ENCODE measurements around the gene FXN. TPM values are rescaled to one million over a fixed set of nuclear protein-coding genes. Genes with fewer than 3 reads are reported as not detected.

FXN gene
- total RNA-seq, 1 donor from 2014 or later, result 7.1 TPM

DNA sequence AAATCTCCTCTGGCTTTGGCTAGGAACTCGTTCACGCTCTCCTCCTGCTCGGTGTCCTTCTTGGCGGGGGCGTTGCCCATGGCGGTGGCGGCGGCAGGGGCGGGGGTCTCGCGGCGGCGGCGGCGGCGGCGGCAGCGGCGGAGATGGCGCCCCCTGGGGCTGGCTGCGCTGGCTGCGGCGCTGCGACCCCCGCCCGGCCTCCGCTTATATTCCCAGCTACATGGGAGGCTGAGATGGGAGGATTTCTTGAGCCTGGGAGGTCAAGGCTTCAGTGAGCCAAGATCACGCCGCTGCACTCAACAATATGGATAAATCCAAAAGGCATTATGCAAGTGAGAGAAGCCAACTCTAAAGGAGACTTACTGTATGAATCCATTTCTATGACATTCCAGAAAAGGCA is 21.5 kb upstream of the FXN start, which contains the start of gene PRKACG:
TSS of gene PRKACG (minus strand) at position 101 of the 400 bp plus-strand sequence. CDS start at position 80, 21 bp downstream.
- Mint-ChIP-seq H3K27ac (ENCODE audit: unreplicated experiment) (no peak within 1 kb of the TSS), H3K4me1 (ENCODE audit: low read depth, unreplicated experiment) (no peaks in the 10 kb centered on the region), H3K36me3 (ENCODE audit: unreplicated experiment) (no peaks in the 10 kb centered on the region), H3K4me3 (ENCODE audit: unreplicated experiment) (no peak within 1 kb of the TSS), H3K9me3 (ENCODE audit: unreplicated experiment) (peaks cover 1% of the 10 kb centered on the region), H3K27me3 (ENCODE audit: unreplicated experiment) (peaks cover 2% of the 10 kb centered on the region)
- TF ChIP-seq, protein P1, sequence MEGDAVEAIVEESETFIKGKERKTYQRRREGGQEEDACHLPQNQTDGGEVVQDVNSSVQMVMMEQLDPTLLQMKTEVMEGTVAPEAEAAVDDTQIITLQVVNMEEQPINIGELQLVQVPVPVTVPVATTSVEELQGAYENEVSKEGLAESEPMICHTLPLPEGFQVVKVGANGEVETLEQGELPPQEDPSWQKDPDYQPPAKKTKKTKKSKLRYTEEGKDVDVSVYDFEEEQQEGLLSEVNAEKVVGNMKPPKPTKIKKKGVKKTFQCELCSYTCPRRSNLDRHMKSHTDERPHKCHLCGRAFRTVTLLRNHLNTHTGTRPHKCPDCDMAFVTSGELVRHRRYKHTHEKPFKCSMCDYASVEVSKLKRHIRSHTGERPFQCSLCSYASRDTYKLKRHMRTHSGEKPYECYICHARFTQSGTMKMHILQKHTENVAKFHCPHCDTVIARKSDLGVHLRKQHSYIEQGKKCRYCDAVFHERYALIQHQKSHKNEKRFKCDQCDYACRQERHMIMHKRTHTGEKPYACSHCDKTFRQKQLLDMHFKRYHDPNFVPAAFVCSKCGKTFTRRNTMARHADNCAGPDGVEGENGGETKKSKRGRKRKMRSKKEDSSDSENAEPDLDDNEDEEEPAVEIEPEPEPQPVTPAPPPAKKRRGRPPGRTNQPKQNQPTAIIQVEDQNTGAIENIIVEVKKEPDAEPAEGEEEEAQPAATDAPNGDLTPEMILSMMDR (IDR thresholded peaks at IDR 0.05; ENCODE audit: partially characterized antibody, unreplicated experiment), result no peak
- no peak for DNase-seq

DNA sequence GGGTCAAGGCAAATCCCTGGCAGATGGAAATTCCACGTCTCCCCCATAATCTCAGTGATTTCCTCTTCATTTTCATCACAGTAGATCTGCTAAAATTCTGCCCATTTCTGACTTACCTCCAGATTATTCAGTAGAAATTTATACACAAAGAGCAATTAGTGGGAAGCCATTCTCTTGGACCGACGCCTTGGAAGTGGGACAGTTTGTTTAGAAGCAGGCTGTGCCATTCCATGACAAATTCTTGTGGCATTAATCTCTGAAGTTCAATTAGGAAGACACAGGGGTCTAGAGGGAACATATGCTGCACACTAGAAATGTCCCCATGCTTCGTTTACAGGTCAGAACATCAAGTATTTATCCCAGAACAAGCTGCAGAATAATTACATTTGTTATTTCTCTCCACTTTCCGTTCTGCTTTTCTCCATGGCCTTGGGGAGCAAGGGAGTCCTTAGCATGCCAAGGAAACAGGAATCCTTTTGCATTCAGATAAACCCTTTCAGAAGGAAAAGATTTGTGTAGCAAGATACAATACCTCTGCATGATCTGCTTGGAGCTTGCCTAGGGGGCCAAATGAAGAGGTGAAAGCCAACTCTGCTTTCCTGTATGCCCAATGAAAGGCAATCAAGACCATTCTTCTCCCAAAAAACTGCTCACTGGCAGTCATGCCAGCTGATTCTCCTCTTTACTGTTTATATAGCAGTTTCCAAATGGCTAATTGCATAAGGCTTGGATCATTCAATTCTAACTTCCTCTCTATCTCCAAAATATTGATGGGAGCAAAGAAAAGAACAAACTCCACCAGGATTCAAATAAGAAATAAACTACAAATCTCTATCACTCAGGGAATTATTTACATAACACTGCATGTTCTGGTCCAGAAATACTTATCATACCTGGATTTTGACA is 19.1 kb upstream of the FXN start:
- no peak for DNase-seq
- Mint-ChIP-seq H3K4me1 (ENCODE audit: low read depth, unreplicated experiment) (peaks cover 2% of the 10 kb centered on the region), H3K27ac (ENCODE audit: unreplicated experiment) (no peak overlapping the region), H3K27me3 (ENCODE audit: unreplicated experiment) (peaks cover 2% of the 10 kb centered on the region), H3K4me3 (ENCODE audit: unreplicated experiment) (no peak overlapping the region), H3K9me3 (ENCODE audit: unreplicated experiment) (peaks cover 1% of the 10 kb centered on the region), H3K36me3 (ENCODE audit: unreplicated experiment) (no peaks in the 10 kb centered on the region)
- TF ChIP-seq, protein P1 (IDR thresholded peaks at IDR 0.05; ENCODE audit: partially characterized antibody, unreplicated experiment), result no peak

DNA sequence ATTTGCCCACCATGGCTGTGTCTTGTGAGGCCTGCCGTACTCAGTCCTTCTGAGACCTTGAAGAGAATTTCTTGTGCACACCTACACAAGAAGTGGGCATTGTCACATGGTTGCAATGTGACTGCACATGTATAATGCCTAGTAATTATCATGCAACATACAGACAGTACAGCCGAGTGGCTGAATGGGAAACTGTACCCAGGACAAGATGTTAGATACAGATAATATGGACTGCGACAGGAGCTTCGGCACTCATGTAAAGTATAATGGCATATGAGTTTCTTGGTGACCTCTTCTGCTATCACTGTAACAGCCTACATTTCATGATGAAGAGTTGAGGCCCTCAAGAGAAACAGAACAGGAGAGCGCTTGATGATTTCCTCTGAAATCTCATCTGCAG is 16.8 kb upstream of the FXN start:
- H3K36me3 Mint-ChIP-seq (ENCODE audit: unreplicated experiment), result no peaks in the 10 kb centered on the region
- no peak for DNase-seq
- H3K4me3 Mint-ChIP-seq (ENCODE audit: unreplicated experiment), result no peak overlapping the region
- TF ChIP-seq, protein P1 (IDR thresholded peaks at IDR 0.05; ENCODE audit: partially characterized antibody, unreplicated experiment), result no peak
- peaks cover 1% of the 10 kb centered on the region for H3K9me3 Mint-ChIP-seq (ENCODE audit: unreplicated experiment)
- H3K27me3 Mint-ChIP-seq (ENCODE audit: unreplicated experiment), result peaks cover 2% of the 10 kb centered on the region
- peaks cover 2% of the 10 kb centered on the region for H3K4me1 Mint-ChIP-seq (ENCODE audit: low read depth, unreplicated experiment)
- no peak overlapping the region for H3K27ac Mint-ChIP-seq (ENCODE audit: unreplicated experiment)

DNA sequence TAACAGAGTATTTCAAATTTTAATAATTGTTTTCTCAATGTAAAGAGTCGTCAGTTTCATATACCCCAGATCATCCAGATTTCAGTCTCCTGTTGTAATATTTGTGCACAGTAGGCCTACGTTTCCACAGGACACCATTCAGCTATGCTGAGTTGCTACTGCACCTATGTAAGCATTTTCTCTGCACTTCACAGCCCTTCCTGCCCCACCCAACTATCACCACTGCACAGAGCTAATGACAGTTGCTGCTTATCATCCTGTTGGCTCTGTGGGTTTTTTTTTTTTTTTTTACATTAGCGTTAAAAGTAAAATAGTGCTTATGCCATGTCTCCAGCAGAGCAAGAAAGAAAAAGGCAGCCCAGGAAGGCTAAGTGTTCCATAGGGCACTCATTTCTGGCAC is 15.7 kb upstream of the FXN start:
- no peaks in the 10 kb centered on the region for H3K27me3 Mint-ChIP-seq (ENCODE audit: unreplicated experiment)
- H3K9me3 Mint-ChIP-seq (ENCODE audit: unreplicated experiment), result no peaks in the 10 kb centered on the region
- no peak for DNase-seq
- H3K36me3 Mint-ChIP-seq (ENCODE audit: unreplicated experiment), result no peaks in the 10 kb centered on the region
- TF ChIP-seq, protein P1 (IDR thresholded peaks at IDR 0.05; ENCODE audit: partially characterized antibody, unreplicated experiment), result no peak
- H3K4me3 Mint-ChIP-seq (ENCODE audit: unreplicated experiment), result no peak overlapping the region
- peaks cover 2% of the 10 kb centered on the region for H3K4me1 Mint-ChIP-seq (ENCODE audit: low read depth, unreplicated experiment)
- no peak overlapping the region for H3K27ac Mint-ChIP-seq (ENCODE audit: unreplicated experiment)

Data from glutamatergic neuron (in vitro differentiated cells).